Right lung (tissue), 5 donors: ENCODE results near the gene TK1. TPM values are rescaled to one million over a fixed set of nuclear protein-coding genes. Genes with fewer than 3 reads are reported as not detected.
"Not testable (repeated sequence)": the region's sequence is repeated elsewhere in the genome, so short reads cannot be mapped to it uniquely, and the experiment has no call there.

Experiments
- DNase-seq, 2 donors: peaks; one replicate each; pipeline ENCODE4 v3.0.0-alpha.2; 2013
- polyA plus RNA-seq, 5 donors: library from polyadenylated mRNA; unstranded; fragments of 120-200 nt; gene quantifications; one replicate each; pipeline versions ENCODE4 v1.2.1 to v1.2.3, GENCODE V29; 2013; ENCODE audit warnings: inconsistent platforms in 1 of 5, low replicate concordance in 1 of 5; ENCODE audit not compliant: insufficient read length in 5 of 5, insufficient read depth in 1 of 5

TK1 gene
- polyA plus RNA-seq, 5 donors: 24.5 to 39.7 (median 28.4) TPM

DNA sequence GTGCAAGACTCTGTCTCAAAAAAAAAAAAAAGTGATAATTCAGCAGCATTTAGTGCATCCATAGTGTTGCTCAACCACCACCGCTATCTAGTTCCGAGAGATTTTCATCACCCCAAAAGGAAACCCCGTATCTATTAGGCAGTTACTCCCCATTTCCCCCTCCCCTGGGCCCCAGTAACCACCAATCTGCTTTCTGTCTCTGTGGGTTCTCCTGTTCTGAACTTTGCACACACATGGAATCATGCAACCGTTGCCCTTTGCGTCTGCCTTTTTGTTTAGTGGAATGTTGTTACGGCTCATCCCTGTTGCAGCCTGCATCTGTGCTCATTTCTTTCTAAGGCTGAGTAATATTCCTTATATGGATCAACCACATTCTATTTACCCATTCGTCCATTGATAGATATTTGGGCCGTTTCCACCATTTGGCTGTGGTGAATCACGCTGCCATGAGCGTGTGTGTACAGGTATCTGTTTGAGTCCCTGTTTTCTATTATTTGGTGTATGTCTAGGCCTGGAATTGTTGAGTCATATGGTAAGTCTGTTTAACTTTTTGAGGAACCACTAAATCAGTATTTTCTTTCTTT is 27.2 kb downstream of the TK1 start:
- no peak for DNase-seq

DNA sequence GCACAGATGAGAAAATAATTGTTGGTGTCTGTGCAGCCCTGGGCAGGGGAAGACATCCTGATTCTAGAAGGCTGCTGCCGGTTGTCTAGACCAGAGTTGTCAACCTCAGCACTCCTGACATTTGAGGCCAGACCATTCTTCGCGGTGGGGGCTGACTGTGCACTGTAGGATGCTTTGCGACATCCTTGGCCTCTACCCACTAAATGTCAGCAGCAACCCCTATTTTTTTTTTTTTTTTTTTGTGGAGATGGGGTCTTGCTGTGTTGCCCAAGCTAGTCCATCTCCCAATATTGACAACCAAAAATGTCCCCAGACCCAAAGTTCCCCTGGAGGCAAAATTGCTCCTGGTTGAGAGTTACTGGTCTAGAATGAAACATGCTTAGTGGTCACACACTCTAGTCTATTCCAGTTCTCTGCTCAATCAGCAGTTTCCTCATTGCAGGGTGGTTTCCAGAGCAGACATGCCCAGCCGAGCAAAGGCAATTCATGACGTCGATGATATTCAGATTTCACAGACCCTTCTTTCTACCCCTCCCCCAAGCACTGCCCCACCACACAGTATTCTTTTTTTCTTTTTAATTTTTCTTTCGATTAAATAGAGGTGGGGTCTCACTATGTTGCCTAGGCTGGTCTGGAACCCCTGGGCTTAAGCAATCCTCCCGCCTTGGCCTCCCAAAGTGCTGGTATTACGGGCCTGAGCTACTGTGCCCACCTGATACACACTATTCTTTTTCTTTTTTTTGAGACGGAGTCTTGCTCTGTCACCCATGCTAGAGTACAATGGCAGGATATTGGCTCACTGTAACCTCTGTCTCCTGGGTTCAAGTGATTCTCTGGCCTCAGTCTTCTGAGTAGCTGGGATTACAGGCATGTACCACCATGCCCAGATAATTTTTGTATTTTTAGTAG is 31.7 kb downstream of the TK1 start:
- DNase-seq: no peak

DNA sequence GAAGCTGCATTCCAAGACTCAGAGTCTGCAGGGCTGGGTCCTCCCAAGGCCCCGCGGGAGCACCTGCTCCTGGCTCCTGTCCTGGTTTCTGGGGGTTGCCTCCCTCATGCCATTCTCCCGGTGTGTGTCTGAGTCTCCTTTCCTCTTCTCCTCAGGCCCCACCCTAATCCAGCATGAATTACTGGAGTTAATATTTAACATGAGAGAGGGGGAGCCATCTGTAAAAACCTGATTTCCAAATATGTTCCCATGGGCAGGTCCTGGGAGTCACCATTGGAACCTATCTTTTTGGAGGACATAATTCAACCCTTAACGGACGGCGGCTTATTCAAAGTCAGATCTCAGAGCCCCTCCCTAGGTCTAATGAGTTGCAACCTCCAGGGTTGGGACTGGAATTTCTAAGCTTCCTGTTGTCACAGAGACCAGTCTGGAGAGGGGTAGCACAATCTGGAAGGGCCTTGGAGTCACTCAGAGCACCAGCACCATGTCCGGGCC is 35.3 kb downstream of the TK1 start:
- DNase-seq: no peak

DNA sequence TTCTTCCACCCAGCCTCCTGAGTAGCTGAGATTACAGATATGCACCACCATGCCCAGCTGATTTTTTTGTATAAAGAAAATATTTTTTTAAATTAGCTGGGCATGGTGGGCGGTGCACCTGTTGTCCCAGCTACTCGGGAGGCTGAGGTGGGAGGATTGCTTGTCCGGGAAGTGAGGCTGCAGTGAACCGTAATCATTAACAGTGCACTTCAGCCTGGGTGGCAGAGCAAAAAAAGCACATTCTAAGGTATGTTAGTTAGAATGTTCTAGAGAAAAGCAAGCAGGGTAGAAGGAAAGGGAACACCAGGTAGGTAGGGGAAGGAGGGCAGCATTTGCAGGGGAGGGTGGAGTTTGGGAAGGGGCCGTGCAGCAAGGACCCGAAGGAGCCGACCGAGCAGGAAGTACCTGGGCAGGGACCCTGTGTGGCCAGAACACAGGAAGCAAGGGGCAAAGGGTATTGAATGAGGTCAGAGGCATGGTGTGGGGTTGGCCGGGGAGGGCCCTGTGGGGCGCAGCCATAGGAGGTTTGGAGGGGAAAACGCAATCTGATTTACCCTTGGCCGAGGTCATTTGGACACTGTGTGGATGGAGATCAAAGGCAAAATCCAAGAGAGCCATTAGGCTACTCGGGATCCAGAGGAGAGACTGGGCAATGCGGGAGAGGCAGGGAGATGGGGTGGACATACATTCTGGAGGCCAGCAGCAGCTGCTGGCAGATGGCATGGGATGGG is 38.4 kb downstream of the TK1 start:
- DNase-seq: no peak

DNA sequence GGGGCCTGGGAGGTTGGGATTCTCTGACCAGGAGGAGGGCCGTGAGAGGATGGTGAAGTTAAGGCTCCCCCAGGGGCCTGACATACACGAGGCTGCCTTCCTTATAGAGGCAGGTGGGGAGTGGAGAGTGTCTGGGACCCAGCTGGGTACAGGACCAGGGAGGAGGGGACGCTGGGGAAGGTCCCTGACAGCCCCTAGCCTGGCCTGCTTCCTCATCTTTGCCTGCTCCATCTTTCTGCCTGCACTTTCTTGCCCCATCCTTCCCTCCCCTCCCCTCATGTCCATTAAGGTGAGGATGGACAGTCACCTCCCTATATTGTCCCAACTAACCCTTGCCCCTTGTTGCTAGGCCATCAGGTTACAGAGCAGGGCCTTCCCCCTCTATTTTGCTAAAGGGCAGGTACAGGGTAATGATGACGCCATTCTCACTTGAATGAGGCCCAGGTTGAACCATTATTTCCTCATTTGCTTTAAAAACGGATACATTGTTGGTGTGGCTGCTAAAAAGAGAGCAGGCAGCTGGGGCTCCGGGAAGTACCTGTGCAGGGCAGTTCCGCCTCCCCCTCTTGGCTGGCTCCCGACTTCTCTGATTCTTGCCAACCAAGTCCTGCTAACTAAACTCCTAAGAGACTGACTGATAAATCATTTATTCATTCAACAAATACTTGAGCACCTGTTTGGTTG is 39.4 kb downstream of the TK1 start:
- no peak for DNase-seq

DNA sequence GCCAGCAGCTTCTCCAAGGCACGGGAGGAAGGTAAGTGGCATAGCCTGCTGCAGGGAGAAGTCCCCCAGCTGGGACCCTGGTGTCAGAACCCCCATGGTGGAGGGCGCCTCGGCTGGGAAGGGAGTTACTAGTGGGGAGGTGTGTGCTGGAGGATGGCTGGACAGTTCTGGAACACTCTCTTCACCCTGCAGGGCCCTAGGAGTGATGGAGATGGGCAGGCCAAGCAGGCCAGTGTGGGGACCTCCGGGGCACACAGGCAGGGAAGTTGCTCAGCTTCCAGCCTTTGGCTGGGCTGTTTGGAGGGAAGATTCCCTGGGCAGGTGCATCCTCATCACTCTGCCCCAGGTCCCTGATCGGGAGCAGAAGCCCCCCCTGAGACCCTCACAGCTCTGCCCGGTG is 40.0 kb downstream of the TK1 start:
- DNase-seq: no peak

DNA sequence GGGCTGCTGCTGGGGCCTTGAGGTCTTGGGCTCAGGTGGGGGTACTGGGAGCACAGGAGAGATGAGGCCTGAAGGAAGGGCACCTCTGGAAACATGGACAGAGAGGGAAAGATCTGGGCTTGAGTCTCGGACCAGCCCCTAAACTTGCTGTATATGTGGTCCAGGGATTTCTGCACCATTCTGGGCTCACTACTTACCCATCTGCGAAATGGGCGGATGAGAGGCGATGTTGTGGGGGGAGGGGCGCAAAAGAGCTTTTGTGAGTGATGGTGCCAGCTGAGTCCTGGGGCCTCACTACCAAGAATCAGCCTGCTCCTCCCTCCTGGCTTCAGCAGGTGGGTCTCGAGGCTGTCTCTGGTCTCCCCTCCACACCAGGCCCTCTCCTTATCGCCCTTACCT is 40.4 kb downstream of the TK1 start:
- no peak for DNase-seq

DNA sequence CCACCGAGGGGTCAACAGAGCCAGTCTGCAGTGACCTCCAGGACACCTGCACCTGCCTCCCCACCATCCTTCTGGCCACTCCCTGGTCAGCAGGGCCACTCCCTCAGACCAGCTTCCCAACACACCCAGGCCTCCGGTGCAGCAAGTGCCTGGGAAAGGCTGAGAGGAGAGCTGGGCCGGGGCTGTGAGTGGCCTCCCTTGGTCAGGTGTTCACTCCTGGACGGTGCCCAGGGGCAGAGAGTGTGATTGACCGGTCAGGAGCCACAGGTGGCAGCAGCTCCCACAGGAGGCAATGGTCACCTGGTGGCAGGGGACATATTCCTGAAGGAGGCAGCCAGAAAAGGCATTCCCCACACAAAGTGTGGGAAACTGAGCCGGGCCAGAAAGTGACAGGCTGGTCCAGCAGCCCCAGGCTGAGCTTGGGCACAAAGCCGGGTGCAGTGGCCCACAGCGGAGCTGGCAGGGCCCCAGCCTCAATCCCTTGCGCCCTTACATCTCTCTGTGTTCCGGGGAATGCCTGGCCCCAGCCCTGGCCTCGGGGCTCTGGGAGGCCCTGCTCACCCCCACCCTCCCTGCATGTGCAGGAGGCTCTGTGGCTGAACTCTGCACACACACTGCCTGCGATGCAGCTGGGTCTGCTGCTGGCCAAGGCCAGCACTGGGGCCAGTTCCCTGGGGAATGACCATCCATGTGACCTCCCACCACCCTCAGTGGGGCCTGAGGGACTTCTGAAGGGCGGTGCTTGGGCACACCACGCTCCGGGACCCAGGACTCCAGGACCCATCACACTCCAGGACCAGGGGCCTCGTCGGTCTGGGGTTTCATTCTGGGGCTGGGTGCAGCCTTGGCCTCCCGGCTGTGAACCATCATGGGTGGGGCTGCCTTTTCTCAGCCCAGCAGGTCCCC is 41.9 kb downstream of the TK1 start:
- DNase-seq: no peak

DNA sequence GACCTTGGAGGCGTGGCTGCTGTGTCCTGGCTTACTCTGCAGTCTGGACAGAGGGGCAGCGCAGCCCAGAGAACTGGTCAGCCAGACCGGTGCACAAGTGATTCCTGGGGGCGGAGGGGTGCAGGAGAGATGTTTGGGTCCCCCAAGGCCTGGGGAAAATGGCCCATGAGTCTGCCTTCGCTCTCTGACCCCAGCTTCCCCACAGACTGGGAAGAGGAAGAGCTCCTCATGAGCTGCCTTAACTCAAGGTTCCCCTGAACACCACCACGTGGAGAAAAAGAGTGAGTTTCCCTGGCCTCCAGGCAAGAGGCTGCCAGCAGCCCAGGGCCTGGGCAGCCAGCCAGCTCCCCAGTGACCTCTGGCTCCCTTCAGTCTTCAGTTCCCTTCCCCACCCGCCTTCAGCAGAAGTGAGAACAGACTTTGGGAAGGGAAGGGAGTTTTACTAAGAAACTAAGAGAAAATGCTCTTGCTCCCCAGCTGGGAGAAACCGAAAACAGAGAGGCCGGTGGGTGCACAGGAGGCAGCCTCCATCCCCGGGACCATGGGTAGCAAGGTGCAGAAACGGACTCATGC is 42.6 kb downstream of the TK1 start:
- peak; percentile 90 for DNase-seq

DNA sequence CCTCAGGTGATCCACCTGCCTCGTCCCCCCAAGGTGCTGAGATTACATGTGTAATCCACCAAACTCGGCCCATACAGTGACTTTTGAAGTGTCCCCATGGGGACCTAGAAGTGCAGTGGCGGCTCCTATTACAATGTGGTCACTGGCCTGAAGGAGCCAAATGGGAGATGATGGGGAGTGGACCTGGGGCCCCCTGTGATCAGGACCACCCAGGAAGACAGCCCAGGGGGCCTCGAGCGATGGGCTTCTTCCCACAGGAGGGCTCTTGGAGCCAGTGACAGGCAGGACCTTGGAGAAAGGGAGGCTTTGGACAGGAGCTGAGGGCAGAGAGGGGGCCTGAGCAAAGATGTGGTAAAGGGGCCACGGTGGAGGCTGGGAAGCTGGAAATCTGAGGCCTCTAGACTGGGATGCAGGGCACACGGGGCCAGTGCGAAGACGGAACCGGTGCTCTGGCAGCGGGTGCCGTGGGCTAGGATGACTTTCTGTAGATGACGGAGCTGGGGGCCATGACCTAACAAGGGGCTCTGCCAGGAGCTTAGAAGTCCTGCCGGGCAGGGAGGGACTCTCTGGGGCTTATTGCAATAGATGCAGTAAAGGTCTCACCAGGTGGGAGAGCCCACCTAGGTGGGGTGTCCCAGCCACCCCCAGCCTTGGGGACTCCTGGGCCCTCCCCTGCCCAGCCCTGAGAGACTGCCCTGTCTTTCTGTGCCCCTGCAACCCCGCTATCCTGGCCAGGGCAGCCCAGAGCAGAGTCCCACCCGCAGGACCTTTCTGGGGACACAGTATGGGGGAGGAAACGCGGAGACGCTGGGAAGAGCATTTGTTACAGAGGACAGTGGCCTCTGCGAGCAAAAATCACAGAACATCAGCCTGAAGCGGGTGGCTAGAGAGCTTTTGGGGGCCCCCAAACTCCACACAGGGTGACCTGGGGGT is 43.4 kb downstream of the TK1 start:
- no peak for DNase-seq

DNA sequence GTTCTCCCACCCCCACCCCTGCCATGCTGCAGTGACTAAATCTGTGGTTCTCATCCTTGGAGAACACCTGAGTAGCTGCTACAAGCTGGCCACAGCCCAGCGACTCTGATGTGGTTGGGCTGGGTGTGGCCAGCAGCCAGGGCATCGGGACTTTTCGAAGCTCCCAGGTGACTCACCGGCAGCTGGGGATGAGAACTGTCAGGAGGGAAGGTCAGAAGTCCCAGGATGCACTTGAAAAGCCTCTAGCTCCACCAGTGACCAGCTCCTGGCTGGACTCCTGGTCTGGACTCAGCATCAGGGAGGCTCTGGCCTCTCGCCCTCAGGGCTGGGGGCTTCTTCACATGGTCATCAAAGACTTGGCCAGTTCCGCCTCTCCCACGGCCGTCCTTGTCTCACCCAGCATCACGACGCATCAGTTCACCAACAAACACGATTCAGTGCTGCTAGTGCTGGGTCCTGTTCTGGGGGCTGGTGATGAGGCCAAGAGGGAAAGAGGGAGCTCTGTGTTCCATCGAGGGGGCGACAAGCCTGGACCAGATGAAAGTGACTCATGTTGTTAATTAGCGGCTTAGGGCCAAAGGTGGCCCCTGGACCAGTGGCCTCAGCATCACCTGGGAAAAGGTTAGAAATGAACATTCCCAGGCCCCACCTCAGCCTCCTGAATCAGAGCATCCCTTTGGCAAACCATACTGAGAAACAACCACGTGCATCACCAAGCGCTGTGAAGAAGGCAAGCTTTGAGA is 44.6 kb downstream of the TK1 start:
- DNase-seq: no peak

DNA sequence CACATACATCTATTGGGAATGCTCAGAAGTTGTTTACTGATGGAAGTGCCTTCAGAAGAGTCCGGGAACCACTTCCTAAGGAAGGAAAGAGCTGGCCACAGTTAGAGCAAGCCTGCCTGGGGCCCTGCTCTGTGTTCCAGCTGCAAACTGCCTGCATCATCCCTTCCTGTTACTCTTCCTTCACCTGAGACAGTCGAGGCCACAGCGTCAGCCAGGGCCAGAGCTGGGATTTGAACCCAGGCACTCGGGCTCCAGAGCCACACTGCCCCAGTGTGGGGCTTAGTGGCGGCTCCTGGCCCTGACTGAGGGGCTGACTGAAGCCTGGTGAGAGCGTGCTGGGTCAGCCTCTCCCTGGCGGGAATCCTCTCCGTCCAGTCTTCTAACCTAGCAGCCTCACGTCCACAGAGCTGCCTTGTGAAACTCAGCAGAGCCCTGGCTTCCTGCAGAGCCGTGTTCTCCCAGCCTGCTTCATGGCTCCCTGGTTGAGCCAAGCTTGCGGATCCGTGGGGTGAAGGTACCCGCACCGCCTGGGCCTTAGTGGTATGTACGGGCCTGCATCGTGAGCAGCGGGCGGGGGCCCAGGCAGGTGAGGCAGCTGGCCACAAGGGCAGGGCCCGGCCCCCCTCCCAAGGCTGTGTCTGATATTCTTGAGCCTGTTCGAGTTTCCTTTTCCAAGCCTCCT is 45.3 kb downstream of the TK1 start:
- no peak for DNase-seq

DNA sequence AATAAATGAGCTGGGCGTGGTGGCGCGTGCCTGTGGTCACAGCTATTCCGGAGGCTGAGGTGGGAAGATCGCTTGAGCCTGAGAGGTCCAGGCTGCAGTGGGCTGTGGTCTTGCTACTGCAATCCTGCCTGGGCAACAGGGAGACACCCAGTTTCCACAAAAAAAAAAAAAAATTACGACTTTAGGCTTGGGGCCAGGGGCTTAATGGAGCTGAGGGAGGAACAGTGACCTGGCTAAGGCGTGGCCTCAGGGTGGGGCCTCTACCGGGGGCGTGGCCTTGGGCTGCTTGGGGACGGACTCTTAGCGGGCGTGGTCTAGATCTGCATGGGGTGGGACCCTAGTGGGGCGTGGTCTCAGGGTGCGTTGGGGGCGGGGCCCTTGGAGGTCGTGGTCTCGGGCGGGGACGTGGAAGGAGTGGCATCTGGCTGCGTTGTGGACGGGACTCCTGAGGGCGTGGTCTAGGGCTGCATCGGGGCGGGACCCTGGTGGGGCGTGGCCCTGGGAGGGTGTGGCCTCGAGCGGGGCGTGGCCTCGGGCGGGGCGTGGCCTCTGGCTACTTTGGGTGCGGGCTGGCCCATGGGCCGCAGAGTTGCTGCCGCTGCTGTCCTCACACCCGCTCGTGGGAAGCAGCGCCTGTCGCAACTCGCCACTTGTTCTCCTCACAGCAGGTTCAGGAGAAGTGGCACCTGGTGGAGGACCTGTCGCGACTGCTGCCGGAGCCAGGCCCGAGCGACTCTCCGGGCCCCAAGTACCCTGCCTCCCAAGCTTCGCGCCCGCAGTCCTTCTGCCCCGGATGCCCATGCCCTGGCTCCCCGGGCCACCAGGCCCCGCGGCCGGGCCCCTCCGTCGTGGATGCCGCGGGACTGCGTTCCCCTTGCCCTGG is 46.4 kb downstream of the TK1 start:
- peak; percentile 67 to 68 for DNase-seq

DNA sequence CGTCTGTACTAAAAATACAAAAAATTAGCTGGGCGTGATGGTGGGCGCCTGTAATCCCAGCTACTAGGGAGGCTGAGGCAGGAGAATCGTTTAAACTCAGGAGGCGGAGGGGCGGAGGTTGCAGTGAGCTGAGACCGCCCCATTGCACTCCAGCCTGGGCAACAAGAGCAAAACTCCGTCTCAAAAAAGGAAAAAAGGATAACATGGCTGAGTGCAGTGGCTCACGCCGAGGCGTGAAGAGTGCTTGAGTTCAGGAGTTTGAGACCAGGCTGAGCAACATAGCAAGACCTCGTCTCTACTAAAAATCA is 47.0 kb downstream of the TK1 start:
- DNase-seq: not testable (repeated sequence)

DNA sequence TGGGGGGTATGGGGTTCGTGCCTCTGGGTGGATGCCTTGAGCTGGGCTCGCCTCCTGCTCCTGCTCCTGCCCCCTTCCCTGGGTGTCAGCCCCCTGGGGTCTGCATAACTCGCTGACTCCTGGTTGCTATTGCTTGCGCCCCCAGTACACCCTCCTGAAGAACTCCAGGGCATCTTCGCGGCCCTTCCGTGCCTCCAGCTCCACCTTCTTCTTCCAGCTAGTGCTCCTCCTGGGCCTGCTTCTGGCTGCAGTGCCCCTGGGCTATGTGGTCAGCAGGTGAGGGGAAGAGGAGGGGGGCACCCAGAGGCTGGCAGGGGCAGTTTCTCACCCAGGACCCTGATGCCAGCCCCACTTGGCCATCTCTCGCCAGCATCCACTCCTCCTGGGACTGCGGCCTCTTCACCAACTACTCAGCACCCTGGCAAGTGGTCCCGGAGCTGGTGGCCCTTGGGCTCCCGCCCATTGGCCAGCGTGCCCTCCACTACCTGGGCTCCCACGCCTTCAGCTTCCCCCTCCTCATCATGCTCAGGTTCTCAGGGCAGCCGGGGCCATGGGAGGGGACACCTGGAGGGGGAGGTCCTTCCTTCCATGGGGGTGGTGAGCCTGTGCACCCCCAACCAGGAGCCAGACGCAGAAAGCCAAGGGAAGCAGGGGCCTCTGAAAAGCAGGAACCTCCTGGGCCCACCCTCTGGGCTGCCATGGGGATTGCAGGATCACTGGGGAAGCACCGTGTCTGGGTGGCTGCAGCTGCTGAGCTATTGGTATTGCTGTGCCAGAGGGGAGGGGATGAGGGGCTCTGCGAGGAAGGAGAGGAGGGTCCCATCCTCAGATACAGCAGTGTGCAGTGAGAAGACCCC is 48.4 kb downstream of the TK1 start:
- DNase-seq: no peak
